CD1c-positive myeloid dendritic cell (primary cell): ENCODE measurements around the gene DOK7.

Experiments used
- DNase-seq: peaks from one replicate; pipeline ENCODE4 v3.0.0-alpha.2; 2016; ENCODE audit errors: extremely low spot score

The DOK7 gene

DNA sequence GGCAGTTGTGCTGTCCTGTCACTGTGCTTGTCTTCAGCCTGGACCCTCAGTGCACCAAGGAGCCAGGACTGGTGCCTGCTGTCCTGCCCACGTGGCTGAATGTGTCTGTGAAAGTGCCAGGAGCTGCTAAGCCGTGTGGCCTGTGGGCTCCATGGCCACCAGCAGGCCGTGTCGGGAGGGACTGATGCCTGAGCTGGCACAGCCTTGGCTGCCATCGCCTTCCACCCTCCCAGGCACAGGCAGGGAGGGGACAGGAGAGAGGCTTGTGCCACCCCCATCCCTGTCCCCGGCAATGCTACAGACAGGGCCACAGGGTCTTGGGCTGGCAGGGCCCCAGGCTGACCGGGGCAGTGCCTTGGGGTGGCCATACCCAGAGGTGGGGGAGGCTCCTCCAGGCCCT, 24.8 kb downstream of the DOK7 start:
- no peak for DNase-seq

DNA sequence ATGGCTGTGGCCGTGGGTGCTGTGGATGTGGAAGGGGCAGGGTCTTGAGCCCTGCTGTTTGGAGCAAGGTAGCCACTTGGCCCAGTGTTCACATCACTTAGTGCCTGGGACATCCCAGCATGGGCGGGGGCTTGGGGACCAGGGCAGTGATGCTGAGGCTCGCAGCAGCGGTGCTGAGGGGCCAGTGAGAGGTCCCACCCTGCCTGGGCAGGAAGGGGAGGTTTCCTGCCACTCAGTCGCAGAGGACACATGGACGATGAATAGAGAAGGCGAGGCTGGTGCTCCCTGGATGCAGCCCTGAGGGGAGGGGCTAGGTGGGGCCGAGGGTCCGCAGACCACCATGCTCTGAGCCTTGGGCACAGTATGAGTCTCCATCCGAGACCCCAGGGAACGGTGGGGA, 25.7 kb downstream of the DOK7 start:
- no peak for DNase-seq

- no peak for DNase-seq
These were observed 26.4 kb downstream of the DOK7 start for GRCh38 chr4:3489451-3489962.

DNA sequence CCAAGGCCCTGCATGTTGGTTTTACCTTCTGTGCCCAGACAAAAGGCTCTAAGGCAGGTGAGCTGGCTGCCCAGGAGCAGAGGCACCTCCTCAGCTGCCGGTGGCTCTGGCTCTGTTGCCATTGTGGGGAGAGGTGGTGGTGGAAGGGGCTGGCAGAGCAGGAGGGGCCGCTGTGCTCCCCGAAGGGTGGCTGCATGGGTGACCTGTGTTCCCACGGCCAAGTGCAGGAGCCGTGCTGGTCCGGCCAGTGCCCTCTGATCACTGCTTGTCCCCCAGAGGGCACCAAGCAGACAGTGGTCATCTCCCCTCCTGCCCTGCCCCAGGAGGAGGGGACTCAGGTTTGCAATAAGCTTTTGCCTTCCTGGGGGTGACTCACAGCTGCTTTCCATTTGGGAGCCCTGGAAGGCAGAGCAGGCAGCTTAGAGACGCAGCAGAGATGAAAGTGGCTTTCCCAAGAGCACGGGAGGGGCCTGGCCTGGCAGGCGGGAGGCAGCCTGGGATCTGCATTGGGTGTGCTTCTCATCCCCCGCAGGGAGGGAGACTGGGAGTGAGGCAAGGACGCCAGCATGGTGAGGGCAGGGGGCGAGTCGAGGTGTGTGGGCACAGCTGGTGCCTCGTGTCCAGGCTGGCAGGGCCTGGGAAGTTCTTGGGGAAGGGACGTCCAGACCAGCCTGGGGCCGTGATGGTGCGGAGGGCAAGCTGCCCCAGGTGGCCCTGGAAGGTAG, 28.7 kb downstream of the DOK7 start:
- DNase-seq, result no peak

- DNase-seq, result no peak
These were observed 29.9 kb downstream of the DOK7 start for GRCh38 chr4:3492741-3493719.

DNA sequence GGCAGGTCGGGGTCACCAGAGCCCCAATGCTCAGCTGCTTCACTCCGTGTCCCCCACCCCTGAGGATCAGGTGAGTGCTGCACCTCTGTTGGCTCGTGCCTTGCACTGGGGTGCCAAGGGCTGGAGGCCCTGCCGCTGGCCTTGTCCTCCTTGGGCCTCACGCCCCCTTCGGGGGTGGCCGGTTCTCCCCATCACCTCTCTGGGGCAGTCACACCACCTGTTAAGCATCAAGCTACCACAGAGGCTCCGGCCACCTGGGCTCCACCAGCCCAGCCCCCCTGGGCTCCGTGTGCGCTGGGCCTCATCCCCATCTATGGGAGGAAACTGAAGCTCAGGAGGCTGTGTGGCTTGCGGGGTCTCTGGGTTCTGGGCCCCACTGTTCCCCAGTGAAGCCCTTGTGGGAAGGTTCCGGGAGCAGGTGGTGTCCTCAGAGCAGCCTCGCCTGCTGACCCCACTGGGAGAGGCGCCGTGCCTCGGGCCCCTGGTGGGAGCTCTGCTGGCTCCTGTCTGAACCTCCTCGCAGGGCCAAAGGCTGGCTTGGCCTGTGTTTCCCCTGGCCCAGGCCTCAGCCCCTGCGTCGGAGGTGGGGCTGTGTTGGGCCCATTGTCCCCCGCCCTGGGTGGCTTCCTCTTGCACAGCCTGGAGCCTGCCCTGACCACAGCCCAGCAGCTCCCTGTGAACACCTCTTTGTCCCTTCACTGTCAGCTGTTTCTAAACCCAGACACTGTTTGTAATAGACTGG, 30.8 kb downstream of the DOK7 start:
- no peak for DNase-seq

- DNase-seq, result no peak
These were observed 31.4 kb downstream of the DOK7 start for GRCh38 chr4:3494462-3494871.

GRCh38 chr4:3495204-3495975, 32.3 kb downstream of the DOK7 start:
- DNase-seq, result no peak

- DNase-seq, result no peak
These were observed 32.9 kb downstream of the DOK7 start for GRCh38 chr4:3496021-3496420.

DNA sequence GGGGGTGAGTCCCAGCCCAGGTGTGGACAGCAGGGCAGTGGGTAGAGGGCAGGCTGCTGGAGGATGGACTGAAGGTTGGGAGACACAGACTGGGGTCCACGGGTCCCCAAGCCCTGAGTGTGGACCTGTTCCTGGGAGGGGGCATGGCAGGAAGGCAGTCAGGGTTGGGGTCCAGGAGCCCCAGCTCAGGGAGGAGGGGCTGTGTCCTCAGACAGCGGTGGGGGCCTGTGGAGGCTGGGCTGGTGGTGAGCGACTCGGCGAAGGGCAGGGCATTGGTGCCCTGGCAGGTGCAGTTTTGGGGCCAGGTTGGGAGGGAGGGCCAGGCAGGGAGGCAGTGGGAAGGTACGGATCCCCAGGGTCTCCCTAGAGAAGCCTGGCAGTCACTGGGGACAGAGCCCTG, 34.0 kb downstream of the DOK7 start:
- DNase-seq, result no peak

GRCh38 chr4:3497523-3498389, 34.6 kb downstream of the DOK7 start:
- DNase-seq, result no peak

GRCh38 chr4:3498407-3498806, 35.3 kb downstream of the DOK7 start:
- DNase-seq, result no peak

DNA sequence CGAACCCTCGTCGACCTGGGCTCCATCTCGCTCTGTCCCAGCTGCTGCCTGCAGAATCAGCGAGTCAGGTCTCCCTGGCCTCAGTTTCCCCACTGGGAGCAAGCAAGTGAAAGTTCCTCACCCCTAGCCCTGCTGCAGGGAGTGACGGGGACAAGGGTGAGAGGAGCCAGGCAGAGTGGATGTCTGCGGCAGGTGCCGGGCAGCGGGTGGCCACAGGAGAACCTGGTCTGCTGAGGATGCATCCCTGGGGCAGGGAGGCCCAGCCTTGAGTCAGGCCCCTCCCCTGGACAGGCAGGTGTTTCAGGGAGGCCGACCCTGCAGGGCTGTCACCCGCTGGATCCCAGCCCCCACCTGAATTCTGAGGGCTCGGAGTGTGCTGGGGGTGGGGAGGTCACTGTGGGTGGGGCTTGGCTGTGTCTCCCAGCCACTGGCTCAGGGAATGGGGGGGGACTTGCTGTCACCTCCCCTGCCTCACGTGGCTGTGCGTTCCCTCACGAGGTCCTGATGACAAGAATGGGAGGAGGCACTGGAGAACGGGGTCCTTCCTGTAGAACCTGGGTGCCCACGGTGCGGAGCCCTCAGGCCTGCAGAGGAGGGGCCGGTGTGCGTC, 35.9 kb downstream of the DOK7 start:
- no peak for DNase-seq

DNA sequence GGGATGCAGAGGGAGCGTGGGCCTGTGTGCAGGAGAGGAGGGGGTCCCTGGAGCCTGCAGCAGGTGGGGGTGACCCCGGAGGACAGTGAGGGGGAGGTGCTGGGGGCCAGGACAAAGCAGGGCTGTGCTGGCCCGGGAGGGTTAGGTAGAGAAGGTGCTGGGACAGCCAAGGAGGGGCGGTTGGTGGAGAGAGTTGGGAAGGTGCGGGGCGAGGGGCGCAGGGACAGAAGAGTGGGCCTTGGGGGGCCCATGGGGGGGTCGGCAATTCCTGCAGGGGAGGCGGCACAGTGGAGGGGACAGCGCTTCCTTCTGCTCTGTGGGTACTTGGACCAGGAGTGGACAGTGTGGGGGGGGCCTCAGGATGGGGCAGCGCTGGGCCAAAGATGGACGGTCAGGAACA, 36.6 kb downstream of the DOK7 start:
- DNase-seq, result no peak

GRCh38 chr4:3500111-3500510, 37.0 kb downstream of the DOK7 start:
- no peak for DNase-seq

DNA sequence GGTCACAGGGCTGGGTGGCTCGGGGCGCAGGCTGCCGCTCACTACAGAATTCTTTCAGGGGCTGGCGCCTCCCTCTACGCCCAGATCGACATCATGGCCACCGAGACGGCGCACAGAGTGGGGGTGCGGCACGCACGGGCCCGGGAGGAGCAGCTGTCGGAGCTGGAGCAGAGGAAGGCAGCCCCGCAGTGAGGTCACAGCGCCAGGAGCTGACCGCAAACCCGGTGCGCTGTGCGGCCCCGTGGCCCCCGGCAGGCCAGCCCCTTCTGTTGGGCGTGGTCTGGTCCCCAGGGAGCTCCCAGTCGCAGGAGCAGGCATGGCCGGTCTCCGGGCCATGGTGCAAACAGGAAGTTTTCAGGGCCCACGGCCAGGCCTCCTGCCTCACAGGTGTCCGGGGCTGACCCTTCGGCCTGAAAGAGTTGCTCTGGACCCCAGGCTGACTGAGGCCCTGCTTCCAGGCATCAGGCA, 37.6 kb downstream of the DOK7 start:
- DNase-seq, result no peak

DNA sequence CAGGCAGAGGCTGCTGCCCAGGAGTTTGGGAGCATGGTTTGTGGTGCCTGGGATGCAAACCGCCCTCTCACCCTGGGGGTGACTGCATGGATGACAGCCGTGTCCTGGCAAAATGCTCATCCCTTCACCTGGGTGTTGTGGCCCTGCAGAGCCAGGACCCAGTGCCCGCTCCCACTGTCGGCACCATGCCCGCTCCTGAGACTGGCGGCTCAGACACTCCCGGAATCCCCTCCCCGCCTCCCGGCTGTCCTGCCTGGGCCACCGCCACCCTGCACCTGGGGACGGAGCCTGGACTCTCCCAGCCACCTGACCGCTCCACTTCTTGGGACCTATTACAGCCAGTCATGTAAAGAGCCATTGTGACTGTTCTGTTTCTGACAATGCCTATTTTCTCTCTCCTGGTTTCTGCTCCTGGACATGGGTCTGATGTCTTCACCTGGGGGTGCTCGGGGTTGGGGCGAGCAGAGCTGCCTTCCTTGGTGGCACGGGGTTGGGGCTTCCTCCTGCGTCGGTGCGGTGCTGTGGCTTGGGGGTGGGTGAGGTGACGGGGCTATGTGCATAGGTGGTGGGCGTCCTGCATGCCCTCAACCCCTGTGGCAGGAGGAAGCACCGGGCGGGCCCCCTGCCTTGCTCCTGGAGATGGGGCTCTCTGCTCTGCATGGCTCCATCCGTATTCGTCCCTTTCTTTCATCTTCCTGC, 38.2 kb downstream of the DOK7 start:
- DNase-seq, result no peak

- no peak for DNase-seq
These were observed 38.8 kb downstream of the DOK7 start for GRCh38 chr4:3501825-3502425.
